ENCODE results near the gene PCDHGA12.
"Not testable (repeated sequence)": the region's sequence is repeated elsewhere in the genome, so short reads cannot be mapped to it uniquely, and the experiment has no call there.

DNA sequence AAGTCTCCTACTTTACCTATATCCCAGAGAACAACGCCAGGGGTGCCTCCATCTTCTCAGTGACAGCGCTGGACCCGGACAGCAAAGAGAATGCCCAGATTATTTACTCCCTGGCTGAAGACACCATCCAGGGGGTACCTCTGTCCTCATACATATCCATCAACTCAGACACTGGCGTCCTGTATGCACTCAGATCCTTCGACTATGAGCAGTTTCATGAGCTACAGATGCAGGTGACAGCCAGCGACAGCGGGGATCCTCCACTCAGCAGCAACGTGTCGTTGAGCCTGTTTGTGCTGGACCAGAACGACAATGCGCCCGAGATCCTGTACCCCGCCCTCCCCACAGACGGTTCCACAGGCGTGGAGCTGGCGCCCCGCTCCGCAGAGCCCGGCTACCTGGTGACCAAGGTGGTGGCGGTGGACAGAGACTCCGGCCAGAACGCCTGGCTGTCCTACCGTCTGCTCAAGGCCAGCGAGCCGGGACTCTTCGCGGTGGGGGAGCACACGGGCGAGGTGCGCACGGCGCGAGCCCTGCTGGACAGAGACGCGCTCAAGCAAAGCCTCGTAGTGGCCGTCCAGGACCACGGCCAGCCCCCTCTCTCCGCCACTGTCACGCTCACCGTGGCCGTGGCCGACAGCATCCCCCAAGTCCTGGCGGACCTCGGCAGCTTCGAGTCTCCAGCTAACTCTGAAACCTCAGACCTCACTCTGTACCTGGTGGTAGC lies 15.6 kb upstream of the PCDHGA12 start:
- not testable (repeated sequence) for TF ChIP-seq NFYA (IDR thresholded peaks at IDR 0.05; ENCODE audit: borderline replicate concordance, low read depth, low read length); EZH2 (IDR thresholded peaks at IDR 0.05; ENCODE audit: borderline replicate concordance, control insufficient read depth, low read depth, low read length); ESRRA (IDR thresholded peaks at IDR 0.05; ENCODE audit: low read length); SP1 (IDR thresholded peaks at IDR 0.05; ENCODE audit: low read depth, low read length); CREM (IDR thresholded peaks at IDR 0.05; ENCODE audit: low read depth); POLR2A (IDR thresholded peaks at IDR 0.05; ENCODE audit: low read depth, low read length); ZNF274 (IDR thresholded peaks at IDR 0.05; ENCODE audit: insufficient read depth, insufficient read length); SIN3A (IDR thresholded peaks at IDR 0.05; ENCODE audit: low read depth, low read length)
- TF ChIP-seq, protein P1, sequence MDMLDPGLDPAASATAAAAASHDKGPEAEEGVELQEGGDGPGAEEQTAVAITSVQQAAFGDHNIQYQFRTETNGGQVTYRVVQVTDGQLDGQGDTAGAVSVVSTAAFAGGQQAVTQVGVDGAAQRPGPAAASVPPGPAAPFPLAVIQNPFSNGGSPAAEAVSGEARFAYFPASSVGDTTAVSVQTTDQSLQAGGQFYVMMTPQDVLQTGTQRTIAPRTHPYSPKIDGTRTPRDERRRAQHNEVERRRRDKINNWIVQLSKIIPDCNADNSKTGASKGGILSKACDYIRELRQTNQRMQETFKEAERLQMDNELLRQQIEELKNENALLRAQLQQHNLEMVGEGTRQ (IDR thresholded peaks at IDR 0.05; ENCODE audit: borderline replicate concordance, low read depth, low read length): not testable (repeated sequence)
- TF ChIP-seq, protein P2, sequence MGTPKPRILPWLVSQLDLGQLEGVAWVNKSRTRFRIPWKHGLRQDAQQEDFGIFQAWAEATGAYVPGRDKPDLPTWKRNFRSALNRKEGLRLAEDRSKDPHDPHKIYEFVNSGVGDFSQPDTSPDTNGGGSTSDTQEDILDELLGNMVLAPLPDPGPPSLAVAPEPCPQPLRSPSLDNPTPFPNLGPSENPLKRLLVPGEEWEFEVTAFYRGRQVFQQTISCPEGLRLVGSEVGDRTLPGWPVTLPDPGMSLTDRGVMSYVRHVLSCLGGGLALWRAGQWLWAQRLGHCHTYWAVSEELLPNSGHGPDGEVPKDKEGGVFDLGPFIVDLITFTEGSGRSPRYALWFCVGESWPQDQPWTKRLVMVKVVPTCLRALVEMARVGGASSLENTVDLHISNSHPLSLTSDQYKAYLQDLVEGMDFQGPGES (IDR thresholded peaks at IDR 0.05): not testable (repeated sequence)
- TF ChIP-seq, protein P3, sequence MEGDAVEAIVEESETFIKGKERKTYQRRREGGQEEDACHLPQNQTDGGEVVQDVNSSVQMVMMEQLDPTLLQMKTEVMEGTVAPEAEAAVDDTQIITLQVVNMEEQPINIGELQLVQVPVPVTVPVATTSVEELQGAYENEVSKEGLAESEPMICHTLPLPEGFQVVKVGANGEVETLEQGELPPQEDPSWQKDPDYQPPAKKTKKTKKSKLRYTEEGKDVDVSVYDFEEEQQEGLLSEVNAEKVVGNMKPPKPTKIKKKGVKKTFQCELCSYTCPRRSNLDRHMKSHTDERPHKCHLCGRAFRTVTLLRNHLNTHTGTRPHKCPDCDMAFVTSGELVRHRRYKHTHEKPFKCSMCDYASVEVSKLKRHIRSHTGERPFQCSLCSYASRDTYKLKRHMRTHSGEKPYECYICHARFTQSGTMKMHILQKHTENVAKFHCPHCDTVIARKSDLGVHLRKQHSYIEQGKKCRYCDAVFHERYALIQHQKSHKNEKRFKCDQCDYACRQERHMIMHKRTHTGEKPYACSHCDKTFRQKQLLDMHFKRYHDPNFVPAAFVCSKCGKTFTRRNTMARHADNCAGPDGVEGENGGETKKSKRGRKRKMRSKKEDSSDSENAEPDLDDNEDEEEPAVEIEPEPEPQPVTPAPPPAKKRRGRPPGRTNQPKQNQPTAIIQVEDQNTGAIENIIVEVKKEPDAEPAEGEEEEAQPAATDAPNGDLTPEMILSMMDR (IDR thresholded peaks at IDR 0.05 in 2 of 3, conservative IDR thresholded peaks at IDR 0.05 in 1 of 3; ENCODE audit: control insufficient read depth in 2 of 3, extremely low read depth in 1 of 3, insufficient read depth in 1 of 3, low read depth in 3 of 3, low read length in 3 of 3): not testable (repeated sequence)
- TF ChIP-seq, protein P4, sequence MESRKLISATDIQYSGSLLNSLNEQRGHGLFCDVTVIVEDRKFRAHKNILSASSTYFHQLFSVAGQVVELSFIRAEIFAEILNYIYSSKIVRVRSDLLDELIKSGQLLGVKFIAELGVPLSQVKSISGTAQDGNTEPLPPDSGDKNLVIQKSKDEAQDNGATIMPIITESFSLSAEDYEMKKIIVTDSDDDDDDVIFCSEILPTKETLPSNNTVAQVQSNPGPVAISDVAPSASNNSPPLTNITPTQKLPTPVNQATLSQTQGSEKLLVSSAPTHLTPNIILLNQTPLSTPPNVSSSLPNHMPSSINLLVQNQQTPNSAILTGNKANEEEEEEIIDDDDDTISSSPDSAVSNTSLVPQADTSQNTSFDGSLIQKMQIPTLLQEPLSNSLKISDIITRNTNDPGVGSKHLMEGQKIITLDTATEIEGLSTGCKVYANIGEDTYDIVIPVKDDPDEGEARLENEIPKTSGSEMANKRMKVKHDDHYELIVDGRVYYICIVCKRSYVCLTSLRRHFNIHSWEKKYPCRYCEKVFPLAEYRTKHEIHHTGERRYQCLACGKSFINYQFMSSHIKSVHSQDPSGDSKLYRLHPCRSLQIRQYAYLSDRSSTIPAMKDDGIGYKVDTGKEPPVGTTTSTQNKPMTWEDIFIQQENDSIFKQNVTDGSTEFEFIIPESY (IDR thresholded peaks at IDR 0.05): not testable (repeated sequence)

Measured in GM12878 (cell line).